AG04449 (cell line): ENCODE data around the gene MRAS.

ENCODE experiments used
- CTCF ChIA-PET: fragments of 350-600 bp; formaldehyde crosslinking; extraction: SDS; loops from one replicate; lab custom pipeline; 2021; ENCODE audit warnings: antibody characterized with exemption; lab: Yijun Ruan, JAX
- POLR2A ChIA-PET: fragments of 400-600, 350-600 bp; formaldehyde crosslinking; extraction: SDS; loops from one replicate; lab custom pipeline; 2020; ENCODE audit warnings: antibody characterized with exemption, inconsistent platforms; lab: Yijun Ruan, JAX
- DNase-seq: peaks from one replicate; pipeline ENCODE4 v3.0.0-alpha.2; 2010; ENCODE audit warnings: low read depth, low spot score
- H3K4me3 ChIP-seq: 2 replicates; pipeline ENCODE4 v1.5.1; 2011; ENCODE audit warnings: low read depth, mild to moderate bottlenecking, control low read depth, low read length
- CTCF ChIP-seq: IDR thresholded peaks from one replicate; pipeline ENCODE4 v1.5.1; 2011; ENCODE audit warnings: mild to moderate bottlenecking, moderate library complexity, low read length, control low read depth, inconsistent platforms; ENCODE audit not compliant: insufficient read depth; ENCODE audit errors: missing control alignments

Gene MRAS

GRCh38 chr3:138443091-138443490 lies 94.7 kb downstream of the MRAS start:
- ChIA-PET CTCF (interaction anchor here (1.0 to 11.4 kb wide), 3 partner anchors 25 to 479 kb away, joined by 4 to 64 read pairs (median 7); no protein-coding TSS in a partner anchor), POLR2A (no interaction called here)
- no peak for TF ChIP-seq CTCF
- no peak overlapping the region for H3K4me3 ChIP-seq
- DNase-seq: no peak

GRCh38 chr3:138443521-138444503 lies 95.4 kb downstream of the MRAS start:
- no peak overlapping the region for H3K4me3 ChIP-seq
- ChIA-PET CTCF (interaction anchor here (1.0 to 11.4 kb wide), 4 partner anchors 26 to 479 kb away, joined by 3 to 64 read pairs (median 6); no protein-coding TSS in a partner anchor), POLR2A (no interaction called here)
- DNase-seq: no peak
- no peak for TF ChIP-seq CTCF

GRCh38 chr3:138445236-138445635 lies 96.9 kb downstream of the MRAS start:
- CTCF ChIA-PET: interaction anchor here (0.8 to 11.4 kb wide), 2 partner anchors 27 to 479 kb away, joined by 3 to 64 read pairs; no protein-coding TSS in a partner anchor
- no peak for DNase-seq
- POLR2A ChIA-PET: no interaction called here
- no peak overlapping the region for H3K4me3 ChIP-seq
- no peak for TF ChIP-seq CTCF

- no peak for DNase-seq
- CTCF ChIA-PET: interaction anchor here (11.4 kb wide), 1 partner anchor 28 kb away, joined by 64 read pairs; no protein-coding TSS in a partner anchor
- TF ChIP-seq CTCF: no peak
- POLR2A ChIA-PET: no interaction called here
- no peak overlapping the region for H3K4me3 ChIP-seq
Measured at GRCh38 chr3:138445654-138446053, 97.3 kb downstream of the MRAS start.

- no peak for TF ChIP-seq CTCF
- no peak for DNase-seq
- POLR2A ChIA-PET: no interaction called here
- CTCF ChIA-PET: interaction anchor here (2.0 kb wide), 1 partner anchor 30 kb away, joined by 6 read pairs; no protein-coding TSS in a partner anchor
- H3K4me3 ChIP-seq: no peak overlapping the region
Measured at GRCh38 chr3:138448631-138449030, 100.3 kb downstream of the MRAS start.

GRCh38 chr3:138449490-138449889 lies 101.1 kb downstream of the MRAS start:
- no peak overlapping the region for H3K4me3 ChIP-seq
- ChIA-PET POLR2A (no interaction called here), CTCF (interaction anchor here (1.0 to 2.0 kb wide), 2 partner anchors 30 to 32 kb away, joined by 3 to 6 read pairs; no protein-coding TSS in a partner anchor)
- no peak for TF ChIP-seq CTCF
- no peak for DNase-seq
